Smooth muscle cell (in vitro differentiated cells): ENCODE measurements around the gene SLC2A10. TPM values are rescaled to one million over a fixed set of nuclear protein-coding genes. Genes with fewer than 3 reads are reported as not detected.

Experiments used
- DNase-seq: peaks from one replicate; lab custom pipeline; 2025; ENCODE audit not compliant: unreplicated experiment; lab: John Stamatoyannopoulos, UW
- H2AFZ ChIP-seq: fragments of 200-600 bp; sonication (generic); 2 replicates; pipeline ENCODE4 v1.6.0; 2016; ENCODE audit warnings: antibody characterized with exemption, low read depth, mild to moderate bottlenecking
- H3F3A ChIP-seq: fragments of 200-600 bp; sonication (generic); 2 replicates; pipeline ENCODE4 v1.6.0; 2017; ENCODE audit warnings: antibody characterized with exemption, low read depth
- H3K27ac ChIP-seq: fragments of 200-600 bp; sonication (generic); 2 replicates; pipeline ENCODE4 v1.5.1; 2016; ENCODE audit warnings: low read depth, mild to moderate bottlenecking
- H3K27me3 ChIP-seq: fragments of 200-600 bp; sonication (generic); 2 replicates; pipeline ENCODE4 v1.6.1; 2016; ENCODE audit warnings: low read depth, mild to moderate bottlenecking
- H3K36me3 ChIP-seq: fragments of 200-600 bp; sonication (generic); 2 replicates; pipeline ENCODE4 v1.5.1; 2016; ENCODE audit warnings: low read depth
- H3K4me1 ChIP-seq: fragments of 200-600 bp; sonication (generic); 2 replicates; pipeline ENCODE4 v1.5.1; 2016; ENCODE audit warnings: low read depth
- H3K4me2 ChIP-seq: fragments of 200-600 bp; sonication (generic); 2 replicates; pipeline ENCODE4 v1.6.0; 2016; ENCODE audit warnings: mild to moderate bottlenecking
- H3K4me3 ChIP-seq: fragments of 200-600 bp; sonication (generic); 2 replicates; pipeline ENCODE4 v1.5.1; 2016; ENCODE audit warnings: mild to moderate bottlenecking
- H3K79me2 ChIP-seq: fragments of 200-600 bp; sonication (generic); 2 replicates; pipeline ENCODE4 v1.6.0; 2016; ENCODE audit warnings: low read depth, mild to moderate bottlenecking
- H3K9ac ChIP-seq: fragments of 200-600 bp; sonication (generic); 2 replicates; pipeline ENCODE4 v1.6.0; 2016; ENCODE audit warnings: low read depth
- H3K9me3 ChIP-seq: fragments of 200-600 bp; sonication (generic); replicated peaks from 2 replicates; pipeline ENCODE4 v1.5.1; 2016; ENCODE audit warnings: low read depth
- H4K20me1 ChIP-seq: fragments of 200-600 bp; sonication (generic); 2 replicates; pipeline ENCODE4 v1.6.0; 2016; ENCODE audit warnings: low read depth
- CTCF ChIP-seq: fragments of 200-600 bp; sonication (generic); IDR thresholded peaks from 2 replicates; pipeline ENCODE4 v1.5.1; 2017; ENCODE audit warnings: borderline replicate concordance, mild to moderate bottlenecking, antibody characterized with exemption; ENCODE audit not compliant: insufficient read depth, poor library complexity, severe bottlenecking
- WGBS: methylation state at CpG from one replicate; pipeline ENCODE4 v1.1.7; 2016; ENCODE audit warnings: low lambda C conversion rate; 5-methylcytosine and 5-hydroxymethylcytosine counted together
- polyA plus RNA-seq: library from polyadenylated mRNA; unstranded; fragments of >200 nt; fragmentation: Nextera tagmentation; extraction: Ambion mirVana; gene quantifications from 2 replicates; pipeline ENCODE4 v1.2.1, GENCODE V29; 2016
- total RNA-seq: library from RNA; depleted of rRNA; stranded (reverse); fragments of >200 nt; gene quantifications from 2 replicates; pipeline ENCODE4 v1.2.3, GENCODE V29; 2014

Gene SLC2A10
- total and polyA plus RNA-seq, 2 experiments from 2014 or later, result 40.5 to 43.7 TPM

GRCh38 chr20:46751856-46752255, 42.4 kb downstream of the SLC2A10 start:
- no peak for TF ChIP-seq CTCF
- no peak overlapping the region for H3K9ac ChIP-seq
- H3K9me3 ChIP-seq, result no peaks in the 10 kb centered on the region
- H3K4me2 ChIP-seq, result no peak overlapping the region
- no peaks in the 10 kb centered on the region for H4K20me1 ChIP-seq
- peaks cover 4% of the 10 kb centered on the region for H3K4me1 ChIP-seq
- H3F3A ChIP-seq, result peaks cover 6% of the 10 kb centered on the region
- no peak overlapping the region for H2AFZ ChIP-seq
- no peaks in the 10 kb centered on the region for H3K79me2 ChIP-seq
- no peak overlapping the region for H3K4me3 ChIP-seq
- no peaks in the 10 kb centered on the region for H3K27me3 ChIP-seq
- H3K36me3 ChIP-seq, result no peaks in the 10 kb centered on the region
- WGBS, result 88% methylated on average over 9 of the region's 9 CpGs
- no peak overlapping the region for H3K27ac ChIP-seq
- no peak for DNase-seq

- H3K27me3 ChIP-seq, result no peaks in the 10 kb centered on the region
- no peak overlapping the region for H3K4me3 ChIP-seq
- H3K9ac ChIP-seq, result no peak overlapping the region
- DNase-seq, result peak; percentile 27
- no peaks in the 10 kb centered on the region for H3K79me2 ChIP-seq
- peak; percentile 79 for TF ChIP-seq CTCF
- peaks cover 4% of the 10 kb centered on the region for H3K4me1 ChIP-seq
- H2AFZ ChIP-seq, result peak overlapping the region; percentile 39
- peak overlapping the region; percentile 40 for H3K4me2 ChIP-seq
- H3K27ac ChIP-seq, result no peak overlapping the region
- no peaks in the 10 kb centered on the region for H3K9me3 ChIP-seq
- H4K20me1 ChIP-seq, result no peaks in the 10 kb centered on the region
- no peaks in the 10 kb centered on the region for H3F3A ChIP-seq
- WGBS, result 24% methylated on average over 10 of the region's 10 CpGs
- H3K36me3 ChIP-seq, result no peaks in the 10 kb centered on the region
These were observed 43.3 kb downstream of the SLC2A10 start for GRCh38 chr20:46752728-46753127.

GRCh38 chr20:46755483-46756413, 46.3 kb downstream of the SLC2A10 start:
- Histone ChIP-seq H3F3A (no peaks in the 10 kb centered on the region), H3K27me3 (peaks cover 4% of the 10 kb centered on the region), H3K79me2 (no peaks in the 10 kb centered on the region), H4K20me1 (no peaks in the 10 kb centered on the region), H3K4me3 (no peak overlapping the region), H3K4me2 (no peak overlapping the region), H3K9me3 (no peaks in the 10 kb centered on the region), H3K9ac (no peak overlapping the region), H3K27ac (no peak overlapping the region), H3K4me1 (peaks cover 4% of the 10 kb centered on the region), H3K36me3 (no peaks in the 10 kb centered on the region), H2AFZ (no peak overlapping the region)
- 93% methylated on average over 11 of the region's 11 CpGs for WGBS
- DNase-seq, result no peak
- no peak for TF ChIP-seq CTCF
